PC-9 (cell line): ENCODE data around the gene ATXN1.

Experiments used
- EZH2 ChIP-seq: fragments of 200-600 bp; sonication (generic); IDR thresholded peaks from 2 replicates; pipeline ENCODE4 v1.8.0; 2017; ENCODE audit warnings: antibody characterized with exemption, low read depth
- TF ChIP-seq, protein P1 (sequence below): fragments of 200-600 bp; sonication (generic); conservative IDR thresholded peaks from 2 replicates; pipeline ENCODE4 v1.6.1; 2017; ENCODE audit warnings: mixed run types, antibody characterized with exemption, mild to moderate bottlenecking, moderate library complexity

DNA sequence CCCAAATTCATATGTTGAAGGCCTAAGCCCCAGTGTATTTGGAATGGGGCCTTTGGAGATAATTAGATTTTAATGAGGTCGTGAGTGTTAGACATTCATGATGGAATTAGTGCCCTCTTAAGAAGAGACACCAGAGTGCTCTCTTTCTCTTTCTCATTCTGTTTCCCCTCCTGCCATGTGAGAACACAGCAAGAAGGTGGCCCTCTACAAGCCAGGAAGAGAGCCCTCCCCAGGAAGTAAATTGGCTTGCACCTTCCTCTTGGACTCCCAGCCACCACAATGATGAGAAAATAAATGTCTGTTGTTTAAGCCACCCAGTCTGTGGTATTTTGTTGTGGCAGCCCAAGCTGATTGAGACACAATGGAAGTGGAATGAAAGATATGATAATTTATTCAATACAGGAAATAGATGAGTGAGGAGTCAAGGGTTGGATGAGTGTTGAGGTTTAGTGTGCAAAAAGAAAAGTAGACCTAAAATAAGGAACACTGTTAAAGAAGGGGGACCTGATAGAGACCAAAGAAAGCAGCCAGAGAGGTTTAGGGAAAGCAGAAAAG is 25.9 kb upstream of the ATXN1 start:
- TF ChIP-seq, protein P1, sequence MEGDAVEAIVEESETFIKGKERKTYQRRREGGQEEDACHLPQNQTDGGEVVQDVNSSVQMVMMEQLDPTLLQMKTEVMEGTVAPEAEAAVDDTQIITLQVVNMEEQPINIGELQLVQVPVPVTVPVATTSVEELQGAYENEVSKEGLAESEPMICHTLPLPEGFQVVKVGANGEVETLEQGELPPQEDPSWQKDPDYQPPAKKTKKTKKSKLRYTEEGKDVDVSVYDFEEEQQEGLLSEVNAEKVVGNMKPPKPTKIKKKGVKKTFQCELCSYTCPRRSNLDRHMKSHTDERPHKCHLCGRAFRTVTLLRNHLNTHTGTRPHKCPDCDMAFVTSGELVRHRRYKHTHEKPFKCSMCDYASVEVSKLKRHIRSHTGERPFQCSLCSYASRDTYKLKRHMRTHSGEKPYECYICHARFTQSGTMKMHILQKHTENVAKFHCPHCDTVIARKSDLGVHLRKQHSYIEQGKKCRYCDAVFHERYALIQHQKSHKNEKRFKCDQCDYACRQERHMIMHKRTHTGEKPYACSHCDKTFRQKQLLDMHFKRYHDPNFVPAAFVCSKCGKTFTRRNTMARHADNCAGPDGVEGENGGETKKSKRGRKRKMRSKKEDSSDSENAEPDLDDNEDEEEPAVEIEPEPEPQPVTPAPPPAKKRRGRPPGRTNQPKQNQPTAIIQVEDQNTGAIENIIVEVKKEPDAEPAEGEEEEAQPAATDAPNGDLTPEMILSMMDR, result no peak
- TF ChIP-seq EZH2, result no peak
